HG02642 (cell line): ENCODE data around the gene GNRH2.

Source experiments
- ATAC-seq: cut with Tn5 transposase; IDR thresholded peaks from one replicate; pipeline ENCODE4 v1.9.1; 2021; ENCODE audit warnings: mild to moderate bottlenecking; ENCODE audit not compliant: unreplicated experiment, poor library complexity

The GNRH2 gene

GRCh38 chr20:3094848-3095629, 51.6 kb downstream of the GNRH2 start:
- no peak for ATAC-seq
